Cardiac muscle cell (in vitro differentiated cells and primary cell): Measurements from ENCODE around the gene ZNF407. TPM values are rescaled to one million over a fixed set of nuclear protein-coding genes. Genes with fewer than 3 reads are reported as not detected.

Source experiments
- DNase-seq, 2 donors: peaks; one replicate each; pipeline versions ENCODE4 v3.0.0 to v3.0.0-alpha.2; 2010 to 2017; ENCODE audit warnings: low read depth in 1 of 2, low spot score in 1 of 2
- H3K27ac ChIP-seq: fragments of 200-600 bp; sonication (generic); 2 replicates; pipeline ENCODE4 v1.5.1; 2016
- H3K27me3 ChIP-seq: fragments of 200-600 bp; sonication (generic); 2 replicates; pipeline ENCODE4 v1.6.0; 2016; ENCODE audit warnings: control low read depth
- H3K36me3 ChIP-seq: fragments of 200-600 bp; sonication (generic); 2 replicates; pipeline ENCODE4 v1.5.1; 2016; ENCODE audit warnings: control low read depth
- H3K4me1 ChIP-seq: fragments of 200-600 bp; sonication (generic); 2 replicates; pipeline ENCODE4 v1.8.1; 2017; ENCODE audit warnings: low read depth, mild to moderate bottlenecking, mixed run types
- H3K4me3 ChIP-seq: fragments of 200-600 bp; sonication (generic); 2 replicates; pipeline ENCODE4 v1.5.1; 2016; ENCODE audit warnings: mild to moderate bottlenecking
- H3K9me3 ChIP-seq: fragments of 200-600 bp; sonication (generic); 2 replicates; pipeline ENCODE4 v1.5.1; 2017; ENCODE audit warnings: low read depth, mild to moderate bottlenecking, control low read depth
- CTCF ChIP-seq: IDR thresholded peaks from 2 replicates; pipeline ENCODE4 v1.5.1; 2012; ENCODE audit warnings: low read depth, mild to moderate bottlenecking, low read length
- polyA plus RNA-seq: library from polyadenylated mRNA; unstranded; fragments of >200 nt; fragmentation: Nextera tagmentation; extraction: Ambion mirVana; gene quantifications from 2 replicates; pipeline ENCODE4 v1.2.1, GENCODE V29; 2016
- total RNA-seq: library from RNA; depleted of rRNA; stranded (reverse); fragments of >200 nt; gene quantifications from 2 replicates; pipeline ENCODE4 v1.2.3, GENCODE V29; 2016

The ZNF407 gene
- total and polyA plus RNA-seq, 2 experiments from 2014 or later: 4.6 to 8.0 TPM

GRCh38 chr18:75070625-75071483, 473.2 kb downstream of the ZNF407 start:
- no peak overlapping the region for H3K4me3 ChIP-seq
- no peaks in the 10 kb centered on the region for H3K36me3 ChIP-seq
- no peaks in the 10 kb centered on the region for H3K4me1 ChIP-seq
- no peaks in the 10 kb centered on the region for H3K9me3 ChIP-seq
- TF ChIP-seq CTCF: no peak
- H3K27me3 ChIP-seq: no peaks in the 10 kb centered on the region
- H3K27ac ChIP-seq: no peak overlapping the region
- peak in 1 of 2 donors; percentile 51 for DNase-seq

GRCh38 chr18:75071484-75071785, 473.8 kb downstream of the ZNF407 start:
- H3K36me3 ChIP-seq: no peaks in the 10 kb centered on the region
- no peaks in the 10 kb centered on the region for H3K27me3 ChIP-seq
- no peak overlapping the region for H3K27ac ChIP-seq
- TF ChIP-seq CTCF: no peak
- H3K4me3 ChIP-seq: no peak overlapping the region
- H3K4me1 ChIP-seq: no peaks in the 10 kb centered on the region
- no peaks in the 10 kb centered on the region for H3K9me3 ChIP-seq
- no peak for DNase-seq

DNA sequence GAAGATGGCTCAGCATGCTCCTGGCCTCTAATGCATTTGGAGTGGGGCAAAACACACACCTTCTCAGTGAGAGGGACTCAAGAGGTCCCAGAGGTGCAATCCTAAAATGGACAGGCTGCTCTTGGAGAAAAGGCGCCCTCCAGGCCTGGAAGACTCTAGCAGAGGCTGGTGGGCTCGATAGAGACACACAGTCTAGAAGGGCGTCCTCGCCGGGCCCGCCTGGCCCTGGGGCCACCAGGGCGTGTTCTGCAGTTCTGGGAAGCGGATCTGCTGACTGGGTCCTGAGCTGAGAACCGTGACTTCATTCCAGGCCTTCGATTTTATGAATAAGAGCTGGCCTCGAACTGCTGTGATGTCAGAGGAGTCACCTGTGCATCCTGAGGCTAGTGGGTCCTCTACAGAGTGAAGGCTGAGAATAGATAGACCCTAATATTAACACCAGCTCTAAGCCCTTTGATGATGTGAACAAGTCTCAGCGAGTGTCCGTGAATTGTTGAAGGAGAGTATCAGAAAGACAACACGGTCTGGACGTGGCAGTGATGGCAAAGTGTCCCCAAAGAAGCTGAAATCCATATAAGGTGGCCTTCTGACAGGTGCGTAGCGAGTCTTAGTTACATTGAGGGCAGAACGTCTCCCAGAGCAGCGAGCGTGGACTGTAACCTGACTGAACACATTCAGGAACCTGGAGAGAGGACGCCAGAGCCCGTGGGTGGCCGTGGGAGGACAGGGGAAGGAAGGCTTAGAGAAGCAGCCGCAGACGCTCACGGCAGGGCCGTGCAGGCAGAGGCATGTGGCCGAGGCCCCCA, 474.4 kb downstream of the ZNF407 start:
- Histone ChIP-seq H3K27me3 (no peaks in the 10 kb centered on the region), H3K9me3 (no peaks in the 10 kb centered on the region), H3K36me3 (no peaks in the 10 kb centered on the region), H3K4me3 (no peak overlapping the region), H3K27ac (no peak overlapping the region), H3K4me1 (no peaks in the 10 kb centered on the region)
- no peak for TF ChIP-seq CTCF
- DNase-seq: no peak

GRCh38 chr18:75072672-75073371, 475.2 kb downstream of the ZNF407 start:
- TF ChIP-seq CTCF: no peak
- Histone ChIP-seq H3K9me3 (no peaks in the 10 kb centered on the region), H3K27ac (no peak overlapping the region), H3K4me3 (no peak overlapping the region), H3K27me3 (no peaks in the 10 kb centered on the region), H3K36me3 (no peaks in the 10 kb centered on the region), H3K4me1 (no peaks in the 10 kb centered on the region)
- DNase-seq: no peak

DNA sequence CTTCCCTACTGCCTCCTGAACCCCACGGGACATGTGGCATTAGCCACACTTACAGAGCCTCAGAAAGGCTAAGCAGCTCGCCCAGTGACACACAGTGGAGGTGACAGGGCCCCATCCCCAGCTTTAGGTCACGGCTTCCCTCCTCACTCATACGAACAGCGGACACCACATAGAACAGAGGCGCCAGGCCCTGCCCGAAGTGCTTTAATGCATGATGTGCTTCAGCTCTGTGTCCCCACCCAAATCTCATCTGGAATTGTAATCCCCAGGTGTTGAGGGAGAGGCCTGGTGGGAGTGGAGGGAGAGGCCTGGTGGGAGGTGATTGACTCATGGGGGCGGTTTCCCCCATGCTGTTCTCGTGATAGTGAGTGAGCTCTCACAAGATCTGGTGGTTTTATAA, 476.0 kb downstream of the ZNF407 start:
- no peak for DNase-seq

More for the DNA sequence above, 476.0 kb downstream of the ZNF407 start:
- no peak overlapping the region for H3K27ac ChIP-seq
- H3K36me3 ChIP-seq: no peaks in the 10 kb centered on the region
- no peak overlapping the region for H3K4me3 ChIP-seq
- no peaks in the 10 kb centered on the region for H3K9me3 ChIP-seq
- no peak for TF ChIP-seq CTCF
- no peaks in the 10 kb centered on the region for H3K27me3 ChIP-seq
- no peaks in the 10 kb centered on the region for H3K4me1 ChIP-seq
